GM21528 (cell line): ENCODE measurements around the gene RO60.
"Not testable (repeated sequence)": the region's sequence is repeated elsewhere in the genome, so short reads cannot be mapped to it uniquely, and the experiment has no call there.

ENCODE experiments used
- ATAC-seq: cut with Tn5 transposase; IDR thresholded peaks from one replicate; pipeline ENCODE4 v1.9.1; 2021; ENCODE audit warnings: mild to moderate bottlenecking, moderate library complexity; ENCODE audit not compliant: unreplicated experiment, low FRiP score

RO60 gene

GRCh38 chr1:193059282-193060114 is at the start of gene RO60, which contains the start of gene UCHL5:
Gene RO60 (plus strand): TSS chr1:193059612. CDS start chr1:193069055, 9,443 bp downstream.
Gene UCHL5 (minus strand): TSS chr1:193059360. CDS start chr1:193059260, 100 bp downstream.
- peak; percentile 95 for ATAC-seq

- no peak for ATAC-seq
These were observed 48.0 kb upstream of the RO60 start for GRCh38 chr1:193011406-193011805.

- ATAC-seq = no peak
These were observed 46.4 kb upstream of the RO60 start for GRCh38 chr1:193013005-193013404.

- ATAC-seq = no peak
These were observed 45.7 kb upstream of the RO60 start for GRCh38 chr1:193013707-193014106.

GRCh38 chr1:193014400-193014799 is 45.0 kb upstream of the RO60 start:
- no peak for ATAC-seq

- no peak for ATAC-seq
These were observed 42.6 kb upstream of the RO60 start for GRCh38 chr1:193016788-193017187.

- ATAC-seq = no peak
These were observed 39.9 kb upstream of the RO60 start for GRCh38 chr1:193019442-193020026.

- ATAC-seq = no peak
These were observed 34.2 kb upstream of the RO60 start for GRCh38 chr1:193025218-193025617.

- no peak for ATAC-seq
These were observed 29.1 kb upstream of the RO60 start for GRCh38 chr1:193030280-193030679.

GRCh38 chr1:193031431-193031830 is 28.0 kb upstream of the RO60 start:
- no peak for ATAC-seq

- ATAC-seq = not testable (repeated sequence)
These were observed 26.6 kb upstream of the RO60 start for GRCh38 chr1:193032643-193033427.

GRCh38 chr1:193033610-193034009 is 25.8 kb upstream of the RO60 start:
- ATAC-seq = no peak

GRCh38 chr1:193036337-193037047 is 22.9 kb upstream of the RO60 start:
- no peak for ATAC-seq

GRCh38 chr1:193040011-193040410 is 19.4 kb upstream of the RO60 start:
- ATAC-seq = no peak

- no peak for ATAC-seq
These were observed 16.4 kb upstream of the RO60 start for GRCh38 chr1:193042766-193043691.

GRCh38 chr1:193048913-193049312 is 10.5 kb upstream of the RO60 start:
- ATAC-seq = not testable (repeated sequence)

GRCh38 chr1:193054169-193054675 is 5.2 kb upstream of the RO60 start:
- ATAC-seq = no peak

GRCh38 chr1:193058529-193059281 is 707 bp upstream of the RO60 start:
- peak; percentile 56 for ATAC-seq

- no peak for ATAC-seq
These were observed 647 bp downstream of the RO60 start for GRCh38 chr1:193060115-193060403.
